Measurements from ENCODE around the gene SPATA19. TPM values are rescaled to one million over a fixed set of nuclear protein-coding genes. Genes with fewer than 3 reads are reported as not detected.

Gene SPATA19, protein sequence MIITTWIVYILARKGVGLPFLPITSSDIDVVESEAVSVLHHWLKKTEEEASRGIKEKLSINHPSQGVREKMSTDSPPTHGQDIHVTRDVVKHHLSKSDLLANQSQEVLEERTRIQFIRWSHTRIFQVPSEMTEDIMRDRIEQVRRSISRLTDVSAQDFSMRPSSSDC
- not detected in 2 replicates for total RNA-seq

DNA sequence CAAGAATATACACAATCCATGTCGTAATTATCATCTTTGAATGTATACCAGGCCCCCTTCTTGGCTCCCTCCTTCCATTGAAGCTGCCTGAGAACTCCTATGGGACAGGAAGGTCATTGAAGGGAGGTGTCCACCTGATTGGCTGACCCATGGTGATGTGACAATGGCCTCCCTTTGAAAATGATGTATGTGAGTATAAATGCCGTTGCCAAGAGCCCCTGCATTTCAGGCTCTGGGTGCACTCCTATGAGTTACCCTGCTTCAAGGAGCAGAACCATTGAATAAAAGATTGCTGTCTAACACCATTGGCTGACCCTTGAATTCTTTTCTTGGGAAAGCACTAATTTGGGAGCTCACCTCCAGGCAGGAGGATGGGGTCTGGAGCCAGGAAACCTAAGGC lies at the start of gene SPATA19:
Gene SPATA19, minus strand, starts transcription at position 101 of the 400 bp plus-strand sequence. Its CDS starts 67 bp downstream, at position 34.

Other genes with a start within 250 kb of the SPATA19 start
- 0.67 TPM in 1 of 2 replicates, not detected in the other for gene IGSF9B, start 111.5 kb upstream of the SPATA19 start, total RNA-seq
- 47.0 and 52.6 TPM in 2 replicates for gene JAM3, start 223.6 kb upstream of the SPATA19 start, total RNA-seq

Data from mammary microvascular endothelial cell (primary cell).